ENCODE results near the gene ZNF606.
"Not testable (repeated sequence)": the region's sequence is repeated elsewhere in the genome, so short reads cannot be mapped to it uniquely, and the experiment has no call there.

ZNF606 gene

GRCh38 chr19:58014141-58014540, 11.5 kb upstream of the ZNF606 start:
- no peak for TF ChIP-seq CTCF (IDR thresholded peaks at IDR 0.05; ENCODE audit: control insufficient read depth, extremely low read depth, insufficient read depth)
- no peak overlapping the region for H3K4me3 ChIP-seq (ENCODE audit: low read depth, low read length)
- DNase-seq (ENCODE audit: low read depth) = no peak

GRCh38 chr19:58010507-58010906, 7.9 kb upstream of the ZNF606 start:
- no peak for DNase-seq (ENCODE audit: low read depth)
- no peak overlapping the region for H3K4me3 ChIP-seq (ENCODE audit: low read depth, low read length)
- no peak for TF ChIP-seq CTCF (IDR thresholded peaks at IDR 0.05; ENCODE audit: control insufficient read depth, extremely low read depth, insufficient read depth)

DNA sequence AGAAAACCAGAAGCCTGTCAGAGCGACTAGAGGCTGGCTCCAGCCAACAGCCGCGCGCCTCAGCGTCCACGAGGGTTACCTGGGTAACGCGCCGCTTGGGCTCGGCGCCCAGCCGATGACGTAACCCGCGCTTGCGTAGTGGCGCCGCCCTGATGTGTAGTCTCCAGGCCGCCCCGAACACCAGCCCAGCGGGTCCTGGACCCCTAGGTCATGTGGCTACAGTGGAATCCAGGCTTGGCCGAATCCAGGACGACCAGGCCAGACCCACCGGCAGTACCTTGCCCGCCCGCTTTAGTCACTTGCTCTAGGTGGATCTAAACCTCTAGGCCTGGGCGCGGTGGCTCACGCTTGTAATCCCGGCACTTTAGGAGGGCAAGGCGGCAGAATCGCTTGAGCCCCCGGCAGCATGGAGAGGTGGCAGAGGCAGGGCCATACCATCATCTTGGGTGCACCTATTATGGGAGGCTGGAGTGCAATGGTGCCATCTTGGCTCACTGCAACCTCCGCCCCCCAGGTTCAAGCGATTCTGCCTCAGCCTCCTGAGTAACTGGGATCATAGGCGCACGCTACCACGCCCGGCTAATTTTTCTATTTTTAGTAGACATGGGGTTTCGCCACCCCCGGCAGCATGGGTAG, 7.2 kb upstream of the ZNF606 start:
- no peak for DNase-seq (ENCODE audit: low read depth)
- no peak overlapping the region for H3K4me3 ChIP-seq (ENCODE audit: low read depth, low read length)
- TF ChIP-seq CTCF (IDR thresholded peaks at IDR 0.05; ENCODE audit: control insufficient read depth, extremely low read depth, insufficient read depth) = no peak

DNA sequence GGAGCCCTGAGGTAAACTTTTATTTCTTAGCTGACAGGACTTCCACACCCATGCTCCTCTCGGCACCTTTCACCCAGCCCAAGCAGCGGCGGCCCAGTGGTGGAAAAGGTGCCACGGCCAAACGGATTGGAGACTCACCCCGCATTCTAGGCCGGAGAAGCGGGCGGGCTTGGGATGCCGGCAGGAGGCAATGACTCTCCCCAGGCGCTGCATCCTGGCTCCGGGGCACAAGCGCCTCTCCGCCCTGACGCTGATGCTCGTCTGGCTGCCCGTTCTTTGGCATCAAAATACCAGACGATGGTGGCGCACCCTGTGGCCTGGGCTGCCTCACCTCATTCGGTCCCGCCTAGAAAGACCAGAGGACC, 6.7 kb upstream of the ZNF606 start:
- DNase-seq (ENCODE audit: low read depth) = no peak
- TF ChIP-seq CTCF (IDR thresholded peaks at IDR 0.05; ENCODE audit: control insufficient read depth, extremely low read depth, insufficient read depth) = no peak
- no peak overlapping the region for H3K4me3 ChIP-seq (ENCODE audit: low read depth, low read length)

DNA sequence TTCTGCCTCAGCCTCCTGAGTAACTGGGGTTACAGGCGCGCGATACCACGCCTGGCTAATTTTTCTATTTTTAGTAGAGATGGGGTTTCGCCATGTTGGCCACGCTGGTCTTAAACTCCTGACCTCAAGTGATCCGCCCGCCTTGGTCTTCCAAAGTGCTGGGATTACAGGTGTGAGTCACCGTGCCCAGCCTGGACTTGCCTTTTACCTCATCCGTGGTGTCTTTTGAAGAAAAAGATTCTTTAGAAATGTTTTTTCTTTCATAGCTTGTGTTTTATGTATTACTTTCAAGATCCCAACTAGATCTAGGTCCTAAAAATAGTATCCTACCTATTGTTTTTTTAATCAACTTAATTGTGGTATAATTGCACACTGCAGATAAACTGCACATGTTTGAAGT, 6.3 kb upstream of the ZNF606 start:
- not testable (repeated sequence) for H3K4me3 ChIP-seq (ENCODE audit: low read depth, low read length); DNase-seq (ENCODE audit: low read depth)

DNA sequence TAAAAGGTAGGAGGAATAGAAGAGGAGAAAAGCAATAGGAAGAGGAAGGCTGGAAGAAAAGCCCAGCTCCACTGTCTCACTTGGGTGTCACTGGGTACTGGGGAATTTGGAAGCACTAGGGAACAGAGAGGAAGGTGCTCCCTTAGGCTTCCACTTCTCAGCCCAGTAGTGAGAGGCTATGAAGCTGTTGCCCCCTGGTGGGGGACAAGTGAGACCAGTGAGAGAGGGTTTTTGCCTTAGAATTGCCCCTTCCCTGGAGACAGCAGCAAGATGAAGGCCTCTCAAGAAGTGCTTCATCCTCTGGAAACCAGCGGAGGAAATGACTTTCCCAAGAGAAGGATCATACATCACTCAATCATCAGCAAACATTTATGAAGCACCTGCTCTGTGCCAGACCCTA, 4.7 kb upstream of the ZNF606 start:
- no peak for DNase-seq (ENCODE audit: low read depth)
- no peak overlapping the region for H3K4me3 ChIP-seq (ENCODE audit: low read depth, low read length)
- TF ChIP-seq CTCF (IDR thresholded peaks at IDR 0.05; ENCODE audit: control insufficient read depth, extremely low read depth, insufficient read depth) = no peak

DNA sequence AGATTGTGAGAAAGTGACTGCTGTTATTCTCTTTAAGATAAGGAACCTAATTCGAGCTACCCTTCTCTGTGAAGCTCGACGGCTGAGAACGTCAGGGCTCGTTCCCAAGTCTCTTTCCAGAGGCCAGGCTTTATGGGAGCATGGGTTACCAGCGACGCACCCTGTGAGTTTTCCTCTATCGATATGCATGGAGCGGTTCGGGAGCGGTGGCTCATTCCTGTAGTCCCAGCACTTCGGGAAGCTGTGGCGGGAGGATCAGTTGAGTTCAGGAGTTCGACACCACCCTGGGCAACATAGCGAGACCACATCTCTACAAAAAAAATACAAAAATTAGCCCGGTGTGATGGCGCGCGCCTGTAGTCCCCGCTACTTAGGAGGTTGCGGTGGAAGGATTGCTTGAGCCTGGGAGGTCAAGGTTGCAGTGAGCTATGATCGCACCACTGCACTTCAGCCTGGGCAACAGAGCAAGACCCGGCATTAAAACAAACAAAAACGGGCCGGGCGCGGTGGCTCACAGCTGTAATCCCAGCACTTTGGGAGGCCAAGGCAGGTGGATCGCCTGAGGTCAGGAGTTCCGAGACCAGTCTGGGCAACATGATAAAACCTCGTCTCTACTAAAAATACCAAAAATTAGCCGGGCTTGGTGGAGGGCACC, 681 bp upstream of the ZNF606 start:
- no peak for TF ChIP-seq CTCF (IDR thresholded peaks at IDR 0.05; ENCODE audit: control insufficient read depth, extremely low read depth, insufficient read depth)
- peak overlapping the region; percentile 78 for H3K4me3 ChIP-seq (ENCODE audit: low read depth, low read length)
- DNase-seq (ENCODE audit: low read depth) = no peak

All from LNCaP clone FGC (cell line).